Measurements from ENCODE around the gene SLC35F6. TPM values are rescaled to one million over a fixed set of nuclear protein-coding genes. Genes with fewer than 3 reads are reported as not detected.

SLC35F6 gene
- total RNA-seq, 2 experiments from 2014 or later, result 2.0 to 2.7 TPM

DNA sequence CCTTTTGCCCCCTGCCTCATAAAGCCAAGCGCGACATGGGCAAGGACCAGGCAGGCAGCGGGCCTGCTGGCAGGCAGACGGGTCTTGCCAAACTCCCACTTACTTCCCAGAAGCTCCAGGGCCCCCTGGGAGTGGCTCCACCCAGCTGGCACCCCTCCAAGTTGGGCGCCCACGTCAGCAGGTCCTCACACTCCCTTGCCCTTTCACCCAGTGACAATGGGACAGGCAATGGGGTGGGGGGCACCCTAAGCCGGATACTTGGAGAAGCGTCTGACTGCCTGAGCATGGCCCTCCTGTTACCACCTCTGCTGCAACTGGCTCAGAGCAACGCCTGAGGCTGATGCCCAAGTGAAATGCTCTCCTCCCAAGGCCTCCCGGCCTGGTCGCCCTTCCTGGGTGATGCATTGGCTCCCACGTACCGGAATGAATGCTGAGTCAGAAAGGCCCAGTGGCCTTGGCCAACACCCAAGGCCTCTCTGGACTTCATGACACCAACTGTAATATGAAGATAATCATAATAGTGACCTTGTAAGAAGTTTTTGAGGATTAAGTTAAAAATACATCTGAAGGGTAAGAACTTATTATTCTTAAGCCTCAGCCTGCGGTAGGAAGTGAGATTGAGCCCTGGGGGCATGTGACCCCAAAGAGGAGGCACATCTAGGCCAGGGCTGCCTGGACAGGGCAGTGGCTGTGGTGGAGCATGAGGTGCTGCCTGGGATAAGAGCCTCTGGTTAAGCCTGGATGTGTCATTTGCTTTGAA, 39.9 kb upstream of the SLC35F6 start:
- no peak for DNase-seq
- intact Hi-C loops (cut with micrococcal nuclease), result no loop called here
- Mint-ChIP-seq H3K27me3 (ENCODE audit: low read depth) (peaks cover 10% of the 10 kb centered on the region), H3K9me3 (no peaks in the 10 kb centered on the region), H3K4me1 (ENCODE audit: low read depth) (no peaks in the 10 kb centered on the region), H3K36me3 (ENCODE audit: low read depth) (no peaks in the 10 kb centered on the region), H3K4me3 (no peak overlapping the region), H3K27ac (no peak overlapping the region)
- CTCF ChIA-PET, result no interaction called here

DNA sequence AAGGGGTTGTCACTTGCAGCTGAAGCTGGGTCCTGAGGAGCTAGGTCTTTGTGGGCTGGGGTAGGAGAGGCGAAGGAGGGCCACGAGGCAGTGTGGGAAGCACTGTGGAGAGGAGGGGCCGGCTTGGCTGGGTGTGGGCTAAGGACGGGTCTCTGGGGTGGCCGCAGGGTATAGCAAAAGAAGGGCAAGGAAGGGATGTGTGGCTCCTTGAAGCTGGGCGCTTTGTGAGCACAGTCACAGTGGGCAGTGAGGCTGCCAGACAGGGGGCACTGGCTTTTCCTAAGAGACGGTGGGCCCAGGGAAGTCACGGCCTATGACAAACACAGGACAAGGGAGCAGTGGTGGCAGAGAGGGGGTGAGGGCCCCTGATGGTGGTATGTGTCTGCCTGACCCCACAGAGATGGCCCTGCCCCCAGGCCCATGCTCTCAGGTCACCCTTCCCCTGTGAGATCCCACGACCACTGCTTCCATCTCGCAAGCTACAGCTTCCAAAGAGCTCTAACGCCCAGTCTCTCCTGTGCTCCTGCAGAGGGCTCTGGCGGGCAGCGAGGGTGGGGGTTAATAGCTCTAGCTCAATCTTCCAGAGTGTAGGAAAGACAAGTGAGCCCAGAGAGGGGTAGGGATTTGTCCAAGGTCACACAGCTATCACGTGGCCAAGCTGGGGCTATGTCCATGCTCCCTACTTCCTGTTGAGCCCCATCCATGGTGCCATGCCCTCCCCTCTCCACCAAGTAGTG, 39.1 kb upstream of the SLC35F6 start:
- DNase-seq, result no peak
- no peaks in the 10 kb centered on the region for H3K9me3 Mint-ChIP-seq
- H3K27me3 Mint-ChIP-seq (ENCODE audit: low read depth), result peaks cover 10% of the 10 kb centered on the region
- CTCF ChIA-PET, result no interaction called here
- H3K27ac Mint-ChIP-seq, result no peak overlapping the region
- intact Hi-C loops (cut with micrococcal nuclease), result no loop called here
- no peaks in the 10 kb centered on the region for H3K4me1 Mint-ChIP-seq (ENCODE audit: low read depth)
- H3K4me3 Mint-ChIP-seq, result no peak overlapping the region
- no peaks in the 10 kb centered on the region for H3K36me3 Mint-ChIP-seq (ENCODE audit: low read depth)

DNA sequence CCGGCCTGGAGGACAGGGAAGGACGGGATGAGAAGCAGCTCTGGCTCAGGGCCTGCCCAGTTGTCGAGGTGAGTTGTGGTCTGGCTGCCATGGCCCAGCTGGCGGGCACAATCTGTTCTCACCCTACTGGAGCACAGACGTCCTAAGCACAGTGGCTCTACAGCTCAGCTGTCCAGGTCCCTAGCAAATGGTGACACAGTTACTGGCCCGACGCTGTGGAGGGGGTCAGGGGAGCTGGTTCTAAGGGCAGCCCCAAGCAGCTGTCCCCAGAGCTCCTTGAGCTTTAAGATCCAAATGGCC, 38.6 kb upstream of the SLC35F6 start:
- no peak for DNase-seq
- H3K27ac Mint-ChIP-seq, result no peak overlapping the region
- CTCF ChIA-PET, result interaction anchor here (0.6 kb wide), 1 partner anchor 151 kb away, joined by 3 read pairs; no protein-coding TSS in a partner anchor
- H3K4me3 Mint-ChIP-seq, result no peak overlapping the region
- intact Hi-C loops (cut with micrococcal nuclease), result no loop called here
- H3K4me1 Mint-ChIP-seq (ENCODE audit: low read depth), result no peaks in the 10 kb centered on the region
- H3K27me3 Mint-ChIP-seq (ENCODE audit: low read depth), result peaks cover 10% of the 10 kb centered on the region
- H3K9me3 Mint-ChIP-seq, result no peaks in the 10 kb centered on the region
- no peaks in the 10 kb centered on the region for H3K36me3 Mint-ChIP-seq (ENCODE audit: low read depth)

DNA sequence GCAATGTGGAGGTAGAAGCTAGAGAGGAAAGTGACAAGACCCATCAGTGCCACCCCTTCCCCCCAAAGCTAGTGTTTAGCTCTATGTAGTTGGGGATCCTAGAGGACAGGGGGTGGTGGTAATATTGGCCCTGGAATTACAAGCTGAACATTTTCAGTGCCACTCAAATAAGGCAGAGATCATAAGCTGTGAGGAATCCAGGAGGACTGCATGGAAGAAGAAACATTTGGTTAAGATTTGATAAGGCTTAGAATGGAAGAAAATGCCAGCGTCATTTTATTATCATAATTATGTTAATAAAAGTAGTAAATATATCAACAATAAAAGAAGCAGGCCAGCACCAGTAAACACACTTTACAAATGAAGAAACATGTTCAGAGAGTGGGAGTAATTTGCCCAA, 37.9 kb upstream of the SLC35F6 start:
- H3K4me3 Mint-ChIP-seq, result no peak overlapping the region
- CTCF ChIA-PET, result interaction anchor here (0.6 kb wide), 1 partner anchor 152 kb away, joined by 3 read pairs; no protein-coding TSS in a partner anchor
- peaks cover 10% of the 10 kb centered on the region for H3K27me3 Mint-ChIP-seq (ENCODE audit: low read depth)
- DNase-seq, result no peak
- intact Hi-C loops (cut with micrococcal nuclease), result no loop called here
- no peaks in the 10 kb centered on the region for H3K9me3 Mint-ChIP-seq
- H3K36me3 Mint-ChIP-seq (ENCODE audit: low read depth), result no peaks in the 10 kb centered on the region
- no peaks in the 10 kb centered on the region for H3K4me1 Mint-ChIP-seq (ENCODE audit: low read depth)
- no peak overlapping the region for H3K27ac Mint-ChIP-seq

DNA sequence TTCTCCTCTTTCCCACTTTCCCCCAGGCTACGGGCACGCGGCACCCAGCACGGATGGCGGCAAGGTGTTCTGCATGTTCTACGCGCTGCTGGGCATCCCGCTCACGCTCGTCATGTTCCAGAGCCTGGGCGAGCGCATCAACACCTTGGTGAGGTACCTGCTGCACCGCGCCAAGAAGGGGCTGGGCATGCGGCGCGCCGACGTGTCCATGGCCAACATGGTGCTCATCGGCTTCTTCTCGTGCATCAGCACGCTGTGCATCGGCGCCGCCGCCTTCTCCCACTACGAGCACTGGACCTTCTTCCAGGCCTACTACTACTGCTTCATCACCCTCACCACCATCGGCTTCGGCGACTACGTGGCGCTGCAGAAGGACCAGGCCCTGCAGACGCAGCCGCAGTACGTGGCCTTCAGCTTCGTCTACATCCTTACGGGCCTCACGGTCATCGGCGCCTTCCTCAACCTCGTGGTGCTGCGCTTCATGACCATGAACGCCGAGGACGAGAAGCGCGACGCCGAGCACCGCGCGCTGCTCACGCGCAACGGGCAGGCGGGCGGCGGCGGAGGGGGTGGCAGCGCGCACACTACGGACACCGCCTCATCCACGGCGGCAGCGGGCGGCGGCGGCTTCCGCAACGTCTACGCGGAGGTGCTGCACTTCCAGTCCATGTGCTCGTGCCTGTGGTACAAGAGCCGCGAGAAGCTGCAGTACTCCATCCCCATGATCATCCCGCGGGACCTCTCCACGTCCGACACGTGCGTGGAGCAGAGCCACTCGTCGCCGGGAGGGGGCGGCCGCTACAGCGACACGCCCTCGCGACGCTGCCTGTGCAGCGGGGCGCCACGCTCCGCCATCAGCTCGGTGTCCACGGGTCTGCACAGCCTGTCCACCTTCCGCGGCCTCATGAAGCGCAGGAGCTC, 36.2 kb upstream of the SLC35F6 start:
- Mint-ChIP-seq H3K36me3 (ENCODE audit: low read depth) (no peaks in the 10 kb centered on the region), H3K4me3 (no peak overlapping the region), H3K9me3 (no peaks in the 10 kb centered on the region), H3K27ac (no peak overlapping the region), H3K4me1 (ENCODE audit: low read depth) (no peaks in the 10 kb centered on the region), H3K27me3 (ENCODE audit: low read depth) (peaks cover 10% of the 10 kb centered on the region)
- intact Hi-C loops (cut with micrococcal nuclease), result no loop called here
- CTCF ChIA-PET, result interaction anchor here (0.8 to 1.3 kb wide), 4 partner anchors 12 to 138 kb away, joined by 3 to 5 read pairs (median 4); no protein-coding TSS in a partner anchor
- DNase-seq, result peak; percentile 25

DNA sequence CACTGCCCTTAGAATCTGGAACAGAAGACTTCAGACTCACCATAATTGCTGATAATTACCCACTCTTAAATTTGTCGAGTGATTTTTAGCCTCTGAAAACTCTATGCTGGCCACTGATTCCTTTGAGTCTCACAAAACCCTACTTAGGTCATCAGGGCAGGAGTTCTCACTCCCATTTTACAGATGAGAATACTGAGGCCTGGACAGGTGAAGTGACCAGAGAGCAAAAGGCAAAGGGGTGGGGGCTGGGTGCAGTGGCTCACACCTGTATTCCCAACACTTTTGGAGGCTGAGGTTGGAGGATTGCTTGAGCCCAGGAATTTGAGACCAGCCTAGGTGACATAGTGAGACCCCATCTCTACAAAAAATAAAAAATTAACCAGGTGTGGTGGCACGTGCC, 34.8 kb upstream of the SLC35F6 start:
- H3K27ac Mint-ChIP-seq, result no peak overlapping the region
- no peaks in the 10 kb centered on the region for H3K36me3 Mint-ChIP-seq (ENCODE audit: low read depth)
- intact Hi-C loops (cut with micrococcal nuclease), result no loop called here

DNA sequence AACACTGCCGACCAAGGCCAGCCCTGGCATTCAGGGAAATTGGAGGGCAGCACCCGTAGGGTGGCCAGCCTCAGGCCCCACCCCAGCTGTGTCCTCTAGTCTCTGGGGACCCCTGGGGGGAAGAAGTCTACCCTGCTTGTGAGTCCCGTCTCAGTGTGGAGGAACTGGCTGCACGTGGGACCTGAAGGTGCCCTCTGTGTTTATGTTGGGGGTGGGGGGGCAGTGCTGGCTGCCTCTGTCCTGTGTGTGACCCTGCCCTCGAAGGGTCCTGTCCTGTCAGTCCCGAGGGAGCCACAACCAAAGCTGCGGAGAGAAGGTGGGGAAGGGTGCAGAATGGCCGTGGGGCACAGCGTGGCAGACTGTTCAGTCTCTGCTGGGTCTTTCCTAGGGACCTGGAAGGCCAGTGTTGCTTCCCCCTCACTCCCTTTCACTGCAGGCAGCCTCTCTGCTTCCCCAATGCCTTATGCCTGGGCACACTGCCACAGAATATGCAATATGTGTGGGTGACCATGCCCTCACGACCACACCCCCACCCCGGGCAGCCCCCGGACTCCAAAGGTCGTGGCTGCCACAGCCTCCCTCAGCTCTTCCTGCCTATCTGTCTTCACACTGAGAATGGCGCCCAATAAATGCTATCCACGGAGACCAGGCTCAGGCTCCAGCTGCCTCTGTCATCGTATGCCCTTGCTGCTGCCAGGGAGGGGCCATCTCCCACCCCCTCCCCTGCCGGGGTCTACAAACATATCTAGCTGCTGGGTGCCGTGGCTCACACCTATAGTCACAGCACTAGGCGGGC, 33.3 kb upstream of the SLC35F6 start:
- intact Hi-C loops (cut with micrococcal nuclease), result no loop called here
- no peaks in the 10 kb centered on the region for H3K4me1 Mint-ChIP-seq (ENCODE audit: low read depth)
- no peaks in the 10 kb centered on the region for H3K9me3 Mint-ChIP-seq
- DNase-seq, result no peak
- CTCF ChIA-PET, result interaction anchor here (0.6 kb wide), 1 partner anchor 16 kb away, joined by 8 read pairs; no protein-coding TSS in a partner anchor
- no peak overlapping the region for H3K4me3 Mint-ChIP-seq
- no peaks in the 10 kb centered on the region for H3K36me3 Mint-ChIP-seq (ENCODE audit: low read depth)
- no peak overlapping the region for H3K27ac Mint-ChIP-seq
- H3K27me3 Mint-ChIP-seq (ENCODE audit: low read depth), result peaks cover 9% of the 10 kb centered on the region

More for the DNA sequence above, 34.8 kb upstream of the SLC35F6 start:
- Mint-ChIP-seq H3K4me3 (no peak overlapping the region), H3K27me3 (ENCODE audit: low read depth) (peaks cover 10% of the 10 kb centered on the region), H3K9me3 (no peaks in the 10 kb centered on the region), H3K4me1 (ENCODE audit: low read depth) (no peaks in the 10 kb centered on the region)
- DNase-seq, result no peak
- CTCF ChIA-PET, result interaction anchor here (1.0 to 1.3 kb wide), 2 partner anchors 11 to 16 kb away, joined by 3 to 5 read pairs; no protein-coding TSS in a partner anchor

DNA sequence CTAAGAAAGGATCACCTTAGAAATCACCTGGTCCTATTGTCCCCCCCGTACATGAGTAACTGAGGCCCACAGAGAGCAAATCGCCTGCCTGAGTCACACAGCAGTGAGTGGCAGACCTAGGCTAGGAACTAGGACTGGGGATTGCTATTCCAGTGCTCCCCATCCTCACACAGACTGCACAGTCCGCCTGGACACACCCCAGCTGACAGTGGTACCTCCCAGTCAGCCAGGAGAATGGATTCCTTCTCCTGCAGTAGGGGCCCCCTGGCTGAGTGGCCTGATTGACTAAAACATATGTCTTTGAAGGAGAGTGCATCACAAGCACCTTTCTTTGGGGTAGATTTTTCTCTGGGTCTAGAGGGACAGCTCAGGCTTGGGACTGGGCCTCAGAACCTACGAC, 32.4 kb upstream of the SLC35F6 start:
- no peaks in the 10 kb centered on the region for H3K36me3 Mint-ChIP-seq (ENCODE audit: low read depth)
- CTCF ChIA-PET, result no interaction called here
- intact Hi-C loops (cut with micrococcal nuclease), result no loop called here
- no peak for DNase-seq
- H3K27me3 Mint-ChIP-seq (ENCODE audit: low read depth), result peaks cover 6% of the 10 kb centered on the region
- H3K9me3 Mint-ChIP-seq, result no peaks in the 10 kb centered on the region
- no peak overlapping the region for H3K4me3 Mint-ChIP-seq
- H3K4me1 Mint-ChIP-seq (ENCODE audit: low read depth), result no peaks in the 10 kb centered on the region
- H3K27ac Mint-ChIP-seq, result no peak overlapping the region

DNA sequence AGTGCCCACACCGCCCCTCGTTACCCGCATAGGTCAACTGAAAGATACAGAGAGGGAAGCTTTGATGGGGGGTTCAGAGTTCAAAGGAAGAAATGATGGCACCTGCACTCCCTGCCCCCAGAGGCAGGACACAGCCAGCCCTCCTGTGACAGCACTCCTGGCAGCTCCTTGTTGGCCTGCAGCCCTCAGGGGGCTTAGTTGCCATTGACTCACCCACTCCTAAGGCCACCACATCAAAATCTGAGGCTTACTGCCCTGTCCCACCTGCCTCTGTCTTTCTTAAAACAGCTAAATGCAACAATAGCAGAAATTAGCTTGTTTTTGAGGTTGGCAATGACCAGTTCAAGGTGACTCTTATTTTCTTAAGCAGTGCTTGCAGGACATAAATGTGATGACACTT, 31.6 kb upstream of the SLC35F6 start:
- H3K4me1 Mint-ChIP-seq (ENCODE audit: low read depth), result no peaks in the 10 kb centered on the region
- H3K27ac Mint-ChIP-seq, result no peak overlapping the region
- CTCF ChIA-PET, result no interaction called here
- H3K9me3 Mint-ChIP-seq, result no peaks in the 10 kb centered on the region
- no peaks in the 10 kb centered on the region for H3K36me3 Mint-ChIP-seq (ENCODE audit: low read depth)
- no peak overlapping the region for H3K4me3 Mint-ChIP-seq
- intact Hi-C loops (cut with micrococcal nuclease), result no loop called here
- peaks cover 3% of the 10 kb centered on the region for H3K27me3 Mint-ChIP-seq (ENCODE audit: low read depth)
- DNase-seq, result no peak

DNA sequence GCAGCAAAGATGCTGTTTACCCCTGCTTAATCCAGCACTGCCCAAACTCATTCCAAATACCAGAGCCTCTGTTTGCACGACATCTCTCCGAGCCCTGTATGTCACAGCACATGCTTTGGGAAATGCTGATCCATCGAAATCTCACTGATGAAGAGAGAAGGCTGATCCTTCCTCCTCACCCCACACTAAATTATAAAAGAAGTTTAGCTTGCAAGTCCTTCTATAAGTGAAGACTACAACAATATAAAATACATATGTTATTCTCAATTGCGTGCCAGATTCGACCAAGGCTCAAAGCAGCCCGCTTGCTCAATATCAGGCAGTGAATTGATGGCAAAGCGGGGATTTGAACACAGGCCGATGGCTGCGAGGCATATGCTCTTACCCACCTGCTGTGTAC, 30.7 kb upstream of the SLC35F6 start:
- no peaks in the 10 kb centered on the region for H3K36me3 Mint-ChIP-seq (ENCODE audit: low read depth)
- no peak for DNase-seq
- CTCF ChIA-PET, result no interaction called here
- no peaks in the 10 kb centered on the region for H3K9me3 Mint-ChIP-seq
- peaks cover 3% of the 10 kb centered on the region for H3K27me3 Mint-ChIP-seq (ENCODE audit: low read depth)
- intact Hi-C loops (cut with micrococcal nuclease), result no loop called here
- no peaks in the 10 kb centered on the region for H3K4me1 Mint-ChIP-seq (ENCODE audit: low read depth)
- no peak overlapping the region for H3K27ac Mint-ChIP-seq
- no peak overlapping the region for H3K4me3 Mint-ChIP-seq

DNA sequence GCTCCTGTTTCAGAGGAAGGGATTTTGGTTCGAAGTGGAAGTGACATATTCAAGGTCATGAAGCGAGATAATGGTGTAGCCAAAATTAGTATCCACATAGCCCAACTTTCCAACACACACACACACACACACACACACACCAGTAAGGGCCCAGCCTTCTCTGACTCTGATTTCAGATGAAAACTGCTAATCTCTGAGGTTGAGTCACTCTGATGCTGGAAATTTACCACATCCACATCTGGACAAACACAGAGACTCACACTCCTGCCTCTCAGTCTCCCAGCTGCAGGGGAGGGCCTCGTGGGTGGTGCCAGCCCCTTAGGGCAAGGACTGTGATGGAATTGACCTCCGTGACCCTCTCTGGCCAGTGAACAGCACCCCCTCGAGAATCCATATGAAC, 29.0 kb upstream of the SLC35F6 start:
- no peaks in the 10 kb centered on the region for H3K36me3 Mint-ChIP-seq (ENCODE audit: low read depth)
- H3K27me3 Mint-ChIP-seq (ENCODE audit: low read depth), result no peaks in the 10 kb centered on the region
- H3K4me1 Mint-ChIP-seq (ENCODE audit: low read depth), result no peaks in the 10 kb centered on the region
- no peaks in the 10 kb centered on the region for H3K9me3 Mint-ChIP-seq
- intact Hi-C loops (cut with micrococcal nuclease), result no loop called here
- no peak for DNase-seq
- no peak overlapping the region for H3K4me3 Mint-ChIP-seq
- H3K27ac Mint-ChIP-seq, result no peak overlapping the region
- CTCF ChIA-PET, result interaction anchor here (1.7 kb wide), 1 partner anchor 12 kb away, joined by 5 read pairs; no protein-coding TSS in a partner anchor
